Measurements from ENCODE around the gene NUP155.
"Not testable (repeated sequence)": the region's sequence is repeated elsewhere in the genome, so short reads cannot be mapped to it uniquely, and the experiment has no call there.

The NUP155 gene

GRCh38 chr5:37283214-37283820, 87.6 kb downstream of the NUP155 start:
- no peak for DNase-seq (ENCODE audit: low spot score)

- DNase-seq (ENCODE audit: low spot score), result no peak
Measured at GRCh38 chr5:37275511-37275910, 95.4 kb downstream of the NUP155 start.

GRCh38 chr5:37272511-37272910, 98.4 kb downstream of the NUP155 start:
- DNase-seq (ENCODE audit: low spot score), result no peak

GRCh38 chr5:37268100-37268499, 102.8 kb downstream of the NUP155 start:
- DNase-seq (ENCODE audit: low spot score), result not testable (repeated sequence)

DNA sequence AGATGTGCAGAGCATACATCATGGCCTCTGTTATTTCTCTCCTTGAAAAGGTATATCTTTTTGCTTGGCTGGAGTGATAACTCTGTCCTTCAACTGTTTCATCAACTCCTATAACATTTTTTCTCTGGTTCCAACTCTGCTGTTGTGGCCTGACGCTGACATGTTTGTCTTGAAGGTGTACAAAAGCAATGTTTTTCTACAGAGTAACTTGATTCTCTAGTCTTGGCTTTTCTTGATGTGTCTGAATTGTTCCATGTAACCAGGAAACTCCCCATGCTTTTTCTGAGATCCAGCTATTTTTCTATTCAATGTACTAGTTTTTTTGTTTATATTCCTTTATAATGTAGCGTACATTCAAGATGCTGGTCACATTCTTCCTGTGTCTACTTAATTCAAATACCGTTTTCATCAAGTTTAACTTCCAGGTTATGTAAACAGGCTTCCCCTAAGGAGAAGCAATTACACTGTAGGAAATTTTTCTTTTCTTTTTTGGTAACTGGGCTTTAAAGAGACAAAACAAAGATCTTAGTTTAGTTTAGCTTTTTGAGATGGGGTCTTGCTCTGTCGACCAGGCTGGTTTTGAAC, 115.0 kb downstream of the NUP155 start:
- DNase-seq (ENCODE audit: low spot score), result no peak

DNA sequence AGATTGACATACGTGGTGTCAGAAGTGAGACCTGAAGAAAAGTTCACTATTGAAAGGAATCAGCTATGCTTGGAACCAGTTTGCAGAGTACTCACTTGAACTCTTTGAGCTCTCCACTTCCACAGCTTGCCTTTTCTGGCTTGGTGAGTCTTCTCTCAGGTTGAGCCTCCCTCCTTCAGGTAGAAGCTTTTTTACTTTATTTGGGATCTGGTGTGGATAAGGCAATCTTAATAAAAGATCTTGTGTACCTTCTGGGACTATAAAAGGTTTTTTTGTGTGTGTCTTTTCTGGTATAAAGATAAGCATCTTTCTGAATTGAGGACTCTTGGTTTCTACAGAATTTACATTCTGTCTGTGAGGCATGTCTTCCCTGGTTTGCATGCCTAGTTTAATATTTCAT, 116.3 kb downstream of the NUP155 start:
- DNase-seq (ENCODE audit: low spot score), result no peak

DNA sequence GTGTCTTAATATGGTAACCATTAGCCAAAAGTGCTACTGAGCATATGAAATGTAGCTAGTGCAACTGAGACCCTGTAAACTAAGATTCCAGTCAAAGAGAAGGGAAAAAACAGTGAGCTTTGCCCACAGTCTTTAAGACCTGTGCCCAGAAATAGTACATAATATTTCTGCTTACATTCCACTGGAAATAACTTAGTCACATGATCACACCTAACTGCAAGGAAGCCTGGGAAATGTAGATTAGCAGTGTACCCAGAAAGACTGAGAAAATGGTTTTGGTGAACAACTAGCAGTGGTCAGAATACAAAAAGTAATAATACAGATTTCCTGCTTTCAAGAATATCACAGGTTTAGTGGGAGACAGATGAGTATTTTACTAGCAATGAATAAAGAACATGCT, 119.2 kb downstream of the NUP155 start:
- DNase-seq (ENCODE audit: low spot score), result no peak

DNA sequence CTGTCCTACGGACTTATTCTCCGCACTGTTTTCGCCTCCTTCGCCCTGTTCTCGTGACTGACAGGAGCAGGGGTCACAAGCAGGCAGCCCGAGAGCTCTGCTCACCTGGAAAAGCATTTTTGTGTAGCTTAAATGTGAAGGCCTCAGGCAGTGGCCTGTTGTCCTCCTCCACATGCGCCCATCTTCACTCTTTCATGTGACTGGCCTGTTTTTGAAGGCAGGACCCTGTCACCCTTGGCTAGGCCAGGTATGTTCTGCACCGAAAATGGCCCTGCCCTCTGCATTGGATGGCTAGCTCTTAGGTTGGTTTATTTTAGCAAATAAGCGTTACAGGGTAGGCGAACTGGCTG, 121.1 kb downstream of the NUP155 start:
- DNase-seq (ENCODE audit: low spot score), result no peak

GRCh38 chr5:37248970-37249814, 121.7 kb downstream of the NUP155 start, which contains the start of gene CPLANE1:
Gene CPLANE1 (minus strand): TSS chr5:37249376. CDS start chr5:37247698, 1,678 bp downstream.
- DNase-seq (ENCODE audit: low spot score), result peak; percentile 95

GRCh38 chr5:37248421-37248969, 122.4 kb downstream of the NUP155 start:
- no peak for DNase-seq (ENCODE audit: low spot score)

- DNase-seq (ENCODE audit: low spot score), result no peak
Measured at GRCh38 chr5:37247496-37247895, 123.4 kb downstream of the NUP155 start.

GRCh38 chr5:37247036-37247435, 123.9 kb downstream of the NUP155 start:
- no peak for DNase-seq (ENCODE audit: low spot score)

Data from D341Med (cell line).